SIG-M5 treated with dmso at 0.1 percent for 504 hours (cell line): ENCODE results near the gene CAPG.

Experiments
- DNase-seq: peaks from one replicate; lab custom pipeline; 2025; ENCODE audit not compliant: unreplicated experiment; lab: John Stamatoyannopoulos, UW

Gene CAPG

DNA sequence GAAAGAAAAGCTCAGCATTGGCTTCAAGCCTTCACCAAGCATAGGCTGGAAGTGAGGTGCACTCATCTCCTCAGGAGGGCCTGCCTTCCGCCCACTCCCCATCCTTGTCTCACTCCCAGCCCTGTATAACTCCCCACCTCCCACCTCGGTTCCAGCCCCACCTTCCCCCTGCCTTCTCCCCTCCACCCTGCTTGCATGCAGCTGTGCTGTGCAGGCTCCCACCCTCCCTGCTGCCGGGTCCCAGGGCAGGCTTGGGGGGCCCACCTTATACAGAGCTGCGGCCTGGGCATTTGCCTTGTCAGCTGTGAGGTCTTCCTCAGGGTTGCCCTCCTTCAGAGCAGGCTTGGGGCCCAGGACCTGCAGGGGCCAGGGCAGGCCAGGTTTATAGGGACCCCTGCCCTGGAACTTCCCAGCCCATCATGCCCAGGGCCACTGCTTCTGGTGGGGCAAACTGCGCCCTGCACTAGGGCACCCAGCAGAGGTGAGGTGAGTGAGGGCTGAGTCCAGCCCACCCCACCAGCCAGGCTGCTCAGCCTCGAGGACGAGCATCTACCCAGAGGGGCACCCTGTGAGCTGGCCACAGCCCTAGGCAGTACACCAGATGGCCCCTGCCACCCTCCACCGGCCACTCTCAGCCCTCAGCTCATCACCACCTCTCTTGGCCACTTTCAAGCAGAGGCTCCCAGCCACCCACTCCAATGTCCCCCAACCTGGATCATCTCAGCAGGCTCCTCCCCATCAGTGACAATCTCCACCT, 11.6 kb downstream of the CAPG start:
- DNase-seq: no peak

DNA sequence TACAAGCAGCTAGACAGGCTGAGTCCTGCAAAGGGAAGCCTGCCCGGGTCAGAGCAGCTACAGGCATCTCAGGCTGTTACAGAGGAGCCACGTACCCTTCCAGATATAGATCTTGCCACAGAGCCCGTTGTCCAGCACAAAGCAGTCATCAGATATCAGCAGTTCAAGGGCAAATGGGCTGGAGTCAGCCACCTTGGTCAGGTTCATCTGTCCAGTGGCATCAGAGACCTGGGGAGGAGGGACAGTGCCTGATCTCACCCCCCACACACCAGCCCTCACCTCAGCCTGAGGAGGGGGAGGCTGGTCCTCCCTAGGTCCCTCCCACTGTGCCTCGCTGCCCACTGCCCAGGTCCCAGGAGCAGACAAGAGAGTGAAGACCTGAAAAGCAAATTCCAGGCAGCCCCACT, 12.2 kb downstream of the CAPG start:
- no peak for DNase-seq

DNA sequence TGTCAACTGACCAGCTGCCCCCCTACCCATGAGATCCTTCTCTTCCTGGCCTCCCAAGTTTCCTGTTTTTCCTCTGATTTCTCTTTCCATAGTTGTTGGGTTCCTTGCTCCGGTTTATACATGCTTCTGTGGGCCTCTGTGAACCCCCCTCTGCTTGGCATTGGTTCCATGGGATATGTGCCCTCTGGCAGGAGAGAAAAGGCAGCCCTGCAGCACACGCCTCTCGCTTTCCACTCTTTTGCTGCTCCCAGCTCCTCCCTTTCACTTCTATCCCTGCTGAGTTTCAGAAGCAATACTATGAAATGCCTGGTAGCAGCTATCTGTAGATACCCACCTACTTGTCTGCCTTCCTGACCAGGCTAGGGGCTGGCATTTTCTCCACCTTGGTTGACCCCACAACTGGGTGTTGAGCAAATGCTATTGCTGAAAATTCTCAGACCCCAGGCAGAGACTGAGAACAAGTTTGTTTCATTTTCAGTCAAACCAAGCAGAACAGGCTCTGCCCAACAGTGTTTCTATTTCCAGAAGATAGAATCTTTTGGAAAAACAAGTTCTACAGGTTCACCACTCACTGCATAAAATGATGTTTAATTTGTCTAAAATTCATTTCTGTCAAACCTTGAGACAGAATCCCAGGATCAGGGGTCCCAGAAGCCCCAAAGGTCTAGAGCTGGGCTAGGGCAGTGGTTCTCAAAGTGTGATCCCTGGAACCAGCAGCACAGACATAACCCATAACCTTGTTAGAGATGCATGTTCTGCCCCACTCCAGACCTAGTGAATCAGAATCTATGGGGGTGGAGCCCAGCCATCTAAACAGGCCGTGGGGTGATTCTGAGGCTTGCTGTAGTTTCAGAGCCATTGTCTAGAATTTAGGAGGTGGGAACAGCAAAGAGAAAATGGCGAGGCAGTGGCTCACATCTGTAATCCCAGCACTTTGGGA, 13.4 kb downstream of the CAPG start:
- peak; percentile 43 for DNase-seq

DNA sequence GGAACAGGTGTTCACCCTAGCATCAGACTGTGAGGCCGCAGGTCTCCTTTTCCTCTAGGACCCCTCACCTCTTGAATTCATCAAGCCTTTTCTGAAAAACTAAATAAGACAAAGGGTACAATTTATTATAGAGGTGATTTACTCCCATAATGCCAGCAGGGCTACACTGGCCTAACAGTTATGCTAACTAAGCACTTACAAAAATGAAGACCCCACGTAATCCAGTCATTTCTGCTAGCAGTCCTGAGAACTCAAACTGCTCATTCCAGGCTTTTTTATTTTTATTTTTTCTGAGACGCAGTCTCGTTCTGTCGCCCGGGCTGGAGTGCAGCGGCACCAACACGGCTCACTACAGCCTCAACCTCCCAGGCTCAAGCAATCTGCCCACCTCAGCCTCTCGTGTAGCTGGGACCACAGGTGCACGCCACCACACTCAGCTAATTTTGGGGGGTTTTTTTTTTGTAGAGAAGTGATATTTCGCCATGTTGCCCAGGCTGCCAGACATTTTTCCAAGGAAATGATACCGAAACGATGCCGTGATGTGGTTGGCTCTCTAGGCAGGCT, 14.2 kb downstream of the CAPG start:
- no peak for DNase-seq

DNA sequence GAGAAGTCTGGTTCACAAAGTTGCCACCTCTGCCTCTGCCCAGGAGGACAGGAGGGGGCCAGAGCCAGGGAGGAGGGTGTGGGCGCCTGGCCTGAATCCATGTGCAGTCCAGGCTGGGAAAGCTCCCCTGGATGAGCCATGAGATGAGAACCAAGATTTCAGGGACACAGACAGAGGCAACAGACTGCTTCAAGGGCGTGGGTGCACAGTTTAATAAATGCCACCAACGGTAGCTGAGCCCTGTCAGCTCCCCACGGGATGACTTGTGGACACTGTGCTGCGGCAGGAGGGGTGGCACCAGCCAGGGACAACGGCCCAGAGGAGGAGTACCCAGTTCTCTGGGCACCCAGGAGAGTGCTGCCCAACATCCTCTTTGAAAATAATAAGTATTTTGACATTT, 15.2 kb downstream of the CAPG start:
- no peak for DNase-seq

DNA sequence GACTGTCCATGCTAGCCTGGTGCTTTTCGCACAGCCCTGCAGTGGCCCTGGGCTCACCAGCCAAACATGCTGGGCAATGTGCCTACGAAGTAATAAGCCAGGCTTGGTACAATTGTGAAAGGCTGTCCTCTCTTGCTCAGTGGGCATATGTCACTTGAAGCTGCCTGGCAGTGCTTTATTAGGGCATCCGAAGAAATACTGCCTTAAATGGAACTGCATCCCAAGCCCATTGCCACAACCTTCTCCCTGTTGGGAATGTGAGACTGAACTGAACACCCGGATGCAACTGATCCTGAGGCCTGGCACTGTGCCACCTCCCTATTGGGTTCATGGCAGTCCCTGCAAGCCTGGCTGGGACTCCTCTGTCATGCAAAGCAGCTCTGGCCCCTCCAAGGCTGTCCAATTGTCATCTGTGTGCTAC, 15.9 kb downstream of the CAPG start:
- no peak for DNase-seq

DNA sequence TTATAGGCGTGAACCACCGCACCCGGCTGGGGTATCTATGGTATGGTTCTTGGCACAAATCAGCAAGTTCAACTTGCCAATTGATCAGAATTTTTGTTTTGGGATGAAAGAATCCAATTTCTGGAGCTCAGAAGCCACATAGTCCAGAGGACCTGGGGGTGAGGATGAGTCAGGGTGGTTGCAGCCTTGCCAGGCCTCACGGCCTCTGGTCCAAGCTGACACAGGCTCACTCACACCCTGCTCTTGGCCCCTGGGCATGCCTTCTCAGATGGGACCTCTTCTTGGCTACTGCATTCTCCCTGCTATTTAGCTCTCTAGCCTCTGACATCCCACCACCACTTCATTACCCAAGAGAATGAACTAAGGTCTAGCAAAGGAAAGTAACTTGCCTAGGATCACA, 16.3 kb downstream of the CAPG start:
- no peak for DNase-seq

DNA sequence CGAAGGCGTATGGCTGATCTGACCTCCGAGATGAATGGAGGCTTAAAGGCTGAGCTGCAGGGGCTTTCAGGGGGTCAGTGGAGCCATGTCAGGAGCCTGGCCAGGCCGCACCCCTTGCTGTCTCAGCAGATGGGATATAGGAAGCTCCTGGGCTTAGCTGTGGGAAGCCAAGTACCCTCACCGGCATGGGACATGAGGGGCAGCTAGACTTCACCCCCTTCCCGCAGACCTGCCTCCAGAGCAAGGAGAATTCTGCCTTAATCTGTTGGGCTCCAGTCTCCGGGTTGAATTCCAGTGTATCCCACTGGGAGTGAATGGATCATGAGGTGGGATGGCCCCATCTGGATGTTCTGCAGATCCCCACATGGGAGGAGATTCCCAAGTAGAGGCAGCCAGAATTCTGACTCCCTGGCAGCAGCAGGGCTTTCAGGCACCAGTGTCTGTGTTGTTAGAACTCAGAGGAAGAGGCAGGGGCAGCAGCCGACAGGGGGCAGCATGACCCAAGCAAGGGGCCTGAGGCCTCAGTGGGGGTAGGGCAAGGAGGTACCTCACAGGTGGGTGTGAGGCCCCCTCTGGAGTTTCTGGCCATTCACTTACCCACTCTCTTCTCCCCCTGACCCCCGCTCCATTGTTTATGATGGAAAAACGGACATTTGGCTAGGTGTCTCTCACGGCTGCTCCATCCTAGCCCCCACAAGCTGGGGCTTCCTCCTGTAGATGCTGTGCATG, 19.1 kb downstream of the CAPG start:
- peak; percentile 28 for DNase-seq

DNA sequence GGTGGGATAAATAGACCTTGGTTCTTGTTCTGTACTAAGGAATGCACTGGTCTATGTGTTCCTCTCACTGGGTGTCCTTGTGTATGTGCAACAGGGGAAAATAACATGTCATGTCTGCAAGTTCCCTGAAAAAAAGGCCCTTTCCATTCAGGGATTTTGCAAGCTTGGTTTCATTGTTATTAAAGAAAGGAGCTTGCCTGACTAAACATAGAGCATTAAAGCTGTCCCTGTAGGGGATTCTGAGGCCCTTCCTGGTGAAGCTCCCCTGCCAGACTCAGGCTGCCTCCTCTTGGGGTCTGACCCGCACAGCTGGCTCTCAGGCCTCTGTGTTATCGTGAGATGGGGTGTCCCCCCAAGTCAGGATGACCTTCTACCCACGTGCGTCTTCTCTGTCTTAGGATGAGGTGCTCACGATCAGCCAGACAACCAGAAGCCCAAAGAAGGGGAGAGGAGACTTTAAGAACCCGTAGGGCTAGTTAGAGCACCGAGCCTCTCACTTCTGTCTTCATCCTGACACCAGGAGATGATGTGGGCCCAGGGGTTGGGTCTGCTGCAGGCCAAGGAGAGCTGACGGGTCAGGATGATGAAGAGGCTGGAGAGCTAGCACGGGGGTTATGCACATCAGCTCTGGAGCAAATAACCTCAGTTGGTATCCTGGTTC, 21.2 kb downstream of the CAPG start:
- DNase-seq: no peak

DNA sequence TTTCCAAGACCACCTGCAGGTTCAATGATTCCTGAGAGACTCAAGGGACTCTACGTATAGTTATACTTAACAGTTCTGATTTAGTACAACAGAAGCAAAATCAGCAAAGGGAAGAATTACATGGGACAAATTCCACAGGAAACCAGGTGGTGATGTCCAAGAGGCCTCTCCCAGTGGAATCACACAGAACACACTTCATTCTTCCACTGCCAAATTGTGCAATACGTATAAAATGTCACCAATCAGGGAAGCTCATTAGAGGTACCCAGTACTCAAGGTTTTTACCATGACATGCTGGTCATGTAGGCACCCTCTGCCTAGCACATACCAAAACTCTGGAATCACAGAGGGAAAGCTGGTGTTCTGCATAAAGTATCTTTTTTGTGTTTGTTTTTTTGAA, 22.4 kb downstream of the CAPG start:
- DNase-seq: no peak

DNA sequence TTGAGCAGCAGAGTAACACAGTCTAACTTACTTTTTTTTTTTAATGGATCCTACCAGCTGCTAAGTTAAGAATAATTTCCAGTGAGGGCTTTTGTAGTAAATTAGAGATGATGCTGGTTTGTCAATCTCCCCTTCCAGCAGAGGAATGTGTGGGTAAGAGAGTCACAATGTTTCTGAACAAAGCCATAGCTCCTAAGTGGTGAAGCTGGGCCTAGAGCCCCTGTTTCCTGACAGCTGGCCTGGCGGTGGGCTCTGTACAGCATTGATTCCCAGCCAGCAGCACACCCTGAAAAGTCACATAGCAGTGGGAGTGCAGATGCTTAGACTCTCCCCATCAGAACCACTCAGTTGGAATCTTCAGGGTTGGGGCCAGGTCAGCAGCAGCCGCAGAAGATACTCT, 24.4 kb downstream of the CAPG start:
- DNase-seq: no peak

DNA sequence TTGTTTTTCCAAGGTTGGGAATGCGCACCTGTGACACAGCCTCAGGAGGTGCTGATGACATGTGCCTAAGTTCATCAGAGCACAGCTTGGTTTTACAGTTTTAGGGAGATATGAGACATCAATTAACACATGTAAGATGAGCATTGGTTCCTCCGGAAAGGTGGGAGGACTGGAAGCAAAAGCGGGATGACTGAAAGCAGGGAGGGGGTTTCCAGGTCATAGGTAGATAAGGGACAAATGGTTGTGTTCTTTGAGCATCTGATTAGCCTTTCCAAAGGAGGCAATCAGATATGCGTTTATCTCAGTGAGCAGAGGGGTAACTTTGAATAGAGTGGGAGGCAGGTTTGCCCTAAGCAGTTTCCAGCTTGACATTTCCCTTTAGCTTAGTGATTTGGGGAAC, 26.3 kb downstream of the CAPG start:
- DNase-seq: no peak

DNA sequence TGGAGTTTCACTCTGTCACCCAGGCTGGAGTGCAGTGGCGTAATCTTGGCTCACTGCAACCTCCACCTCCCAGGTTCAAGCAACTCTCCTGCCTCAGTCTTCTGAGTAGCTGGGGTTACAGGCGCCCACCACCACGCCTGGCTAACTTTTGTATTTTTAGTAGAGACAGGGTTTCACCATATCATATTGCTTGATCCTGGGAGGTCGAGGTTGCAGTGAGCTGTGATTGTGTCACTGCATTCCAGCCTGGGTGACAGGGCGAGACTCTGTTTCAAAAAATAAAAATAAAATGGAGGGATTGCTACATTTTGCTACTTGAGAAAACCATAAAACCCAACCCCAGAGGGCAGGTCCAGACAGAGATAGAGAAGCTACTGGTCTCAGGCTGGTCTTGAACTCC, 27.0 kb downstream of the CAPG start:
- DNase-seq: peak; percentile 34

DNA sequence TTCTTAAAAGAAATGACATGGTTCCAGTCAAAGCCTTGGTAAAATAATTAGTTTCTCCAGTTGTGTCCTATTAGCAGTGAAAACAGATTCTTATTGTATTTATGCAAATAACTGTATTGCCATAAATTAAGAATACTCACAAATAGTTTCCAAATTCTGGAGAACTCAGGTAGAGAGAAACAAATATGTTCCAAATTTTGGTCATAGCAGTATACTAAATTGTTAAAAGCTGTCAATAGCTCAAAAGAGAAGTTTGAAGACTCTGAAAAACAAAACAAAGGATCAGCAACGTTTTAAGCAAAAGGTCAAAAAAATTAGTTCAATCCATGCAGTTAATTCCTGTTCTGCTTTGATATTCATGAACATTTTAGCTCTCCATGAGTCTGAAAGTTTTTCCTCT, 30.1 kb downstream of the CAPG start:
- no peak for DNase-seq

DNA sequence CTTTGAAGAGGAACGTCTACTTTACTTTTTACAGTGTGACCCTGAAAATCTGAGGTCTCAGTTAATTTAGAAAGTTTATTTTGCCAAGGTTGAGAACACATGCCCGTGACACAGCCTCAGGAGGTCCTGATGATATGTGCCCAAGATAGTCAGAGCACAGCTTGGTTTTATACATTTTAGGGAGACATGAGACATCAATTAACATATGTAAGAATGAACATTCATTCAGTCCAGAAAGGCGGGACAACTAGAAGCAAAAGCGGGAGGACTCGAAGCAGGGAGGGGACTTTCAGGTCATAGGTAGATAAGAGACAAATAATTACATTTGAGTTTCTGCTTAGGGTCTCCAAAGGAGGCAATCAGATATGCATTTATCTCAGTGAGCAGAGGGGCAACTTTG, 31.9 kb downstream of the CAPG start:
- DNase-seq: no peak

DNA sequence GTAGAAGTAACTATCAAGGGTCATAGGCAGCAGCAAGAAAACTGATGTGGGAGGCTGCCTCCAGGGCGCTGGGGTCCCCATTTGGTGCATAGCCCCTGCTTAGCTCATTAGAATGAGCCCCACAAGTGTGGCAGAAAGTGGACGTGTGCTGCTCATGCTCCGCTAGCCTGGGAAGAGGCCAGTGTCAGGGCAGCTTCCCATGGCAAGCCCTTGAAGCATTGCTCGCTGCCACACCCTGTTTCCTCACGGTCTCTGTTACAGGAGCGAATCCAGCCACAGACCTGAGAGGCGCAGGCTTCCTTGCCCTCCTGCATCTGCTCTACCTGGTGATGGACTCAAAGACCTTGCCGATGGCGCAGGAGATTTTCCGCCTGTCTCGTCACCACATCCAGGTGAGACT, 33.1 kb downstream of the CAPG start:
- no peak for DNase-seq

DNA sequence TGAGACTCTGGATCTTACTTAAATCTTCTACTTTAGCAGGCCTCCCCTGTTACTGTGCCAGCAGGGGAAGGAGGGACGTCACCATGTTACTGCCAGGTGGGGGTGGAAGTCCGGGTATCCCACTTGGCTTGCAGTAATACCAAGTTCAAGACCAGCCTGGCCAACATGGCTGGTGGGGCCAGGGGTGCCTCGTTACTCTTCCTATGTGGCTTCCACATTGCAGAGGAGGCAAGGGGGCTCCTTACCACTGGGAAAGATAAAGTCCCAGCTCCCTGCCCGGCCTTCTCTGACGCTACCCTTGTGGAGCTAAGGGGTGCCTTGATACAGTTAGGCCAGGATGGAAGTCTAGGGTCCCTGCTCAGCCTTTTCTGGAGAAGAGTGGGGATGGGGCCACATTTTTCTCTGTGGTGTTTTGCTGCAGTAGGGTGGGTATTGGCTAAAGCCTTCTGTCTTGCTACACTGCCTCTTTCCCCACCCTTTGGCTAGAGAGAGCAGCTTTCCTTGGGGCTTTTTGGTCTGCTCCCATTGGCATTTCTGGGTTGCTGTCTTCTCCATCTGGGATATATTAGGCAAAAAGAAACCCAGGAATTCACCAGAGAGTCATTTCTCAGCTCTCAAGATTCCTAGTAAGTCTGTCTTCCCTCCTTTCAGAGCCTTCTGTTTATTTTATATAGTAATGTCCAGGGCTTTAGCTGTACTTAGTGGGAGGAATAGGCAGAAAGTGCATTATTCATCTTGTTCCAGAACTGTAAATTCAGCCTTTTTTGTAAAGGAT, 33.7 kb downstream of the CAPG start:
- DNase-seq: no peak

DNA sequence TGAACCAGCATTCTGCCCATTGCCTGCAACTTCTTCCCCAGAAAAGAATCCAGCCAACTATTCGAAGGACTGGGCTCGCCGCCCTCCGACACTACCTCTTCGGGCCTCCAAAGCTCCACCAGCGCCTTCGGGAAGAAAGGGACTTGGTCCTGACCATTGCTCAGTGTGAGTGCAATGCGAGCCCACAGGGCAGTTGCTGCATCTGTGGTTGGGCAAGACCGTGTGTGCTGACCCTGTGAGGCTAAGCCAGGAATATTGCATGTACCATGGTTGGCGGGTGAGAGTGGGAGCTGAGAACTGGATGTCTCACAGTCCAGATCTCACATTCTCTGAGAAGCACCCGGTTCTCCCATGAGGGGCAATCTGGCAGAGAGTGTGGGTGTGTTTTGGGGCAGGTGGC, 39.1 kb downstream of the CAPG start:
- DNase-seq: no peak

DNA sequence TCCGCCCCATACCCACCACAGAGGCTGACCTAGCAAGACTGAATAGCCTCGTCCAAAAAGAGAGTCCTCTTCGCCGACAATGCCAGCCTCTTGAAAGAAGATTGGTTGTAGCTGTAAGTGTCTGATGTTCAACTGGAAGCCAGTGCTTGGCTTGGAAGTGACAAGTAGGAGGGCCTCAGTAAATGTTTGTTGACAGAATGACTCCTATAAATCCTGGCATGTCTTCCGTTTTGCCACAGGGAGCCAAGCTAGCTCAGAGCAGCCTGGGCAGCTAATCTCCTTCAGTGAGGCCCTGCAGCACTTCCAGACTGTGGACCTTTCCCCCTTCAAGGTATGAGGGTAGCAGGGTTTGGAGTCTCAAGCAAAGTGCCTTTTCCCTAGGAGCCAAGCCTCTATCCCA, 40.7 kb downstream of the CAPG start:
- no peak for DNase-seq

DNA sequence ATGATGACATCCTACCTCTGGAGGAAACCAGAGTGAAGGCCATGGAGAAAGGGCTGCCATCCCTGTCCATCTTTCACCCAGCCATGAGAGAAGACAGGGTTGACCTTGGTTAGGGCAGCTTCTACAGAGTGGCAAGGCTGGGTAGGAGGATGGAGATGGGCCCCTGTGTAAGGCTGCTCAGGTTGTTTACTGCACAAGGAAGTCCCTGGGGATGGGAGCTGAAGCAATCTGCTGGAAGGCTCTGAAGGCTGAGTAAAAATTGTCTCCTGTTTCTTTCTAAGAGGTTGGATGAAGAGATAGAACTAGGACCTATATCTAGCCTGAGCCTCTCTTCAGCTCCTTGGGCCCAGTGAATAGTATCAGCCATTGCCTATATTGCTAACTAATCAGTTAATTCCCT, 41.2 kb downstream of the CAPG start:
- DNase-seq: no peak
